HUES64 (cell line): Measurements from ENCODE around the gene NUP43. TPM values are rescaled to one million over a fixed set of nuclear protein-coding genes. Genes with fewer than 3 reads are reported as not detected.
A peak's percentile ranks its signal among the peaks of the same experiment; 100 is the strongest.

ENCODE experiments used
- H3K27ac ChIP-seq: 2 replicates; pipeline ENCODE4 v1.7.0; 2013; ENCODE audit warnings: low read depth, low read length, inconsistent platforms
- H3K27me3 ChIP-seq: 2 replicates; pipeline ENCODE4 v1.6.1; 2013; ENCODE audit warnings: mild to moderate bottlenecking, low read length; ENCODE audit not compliant: insufficient read depth
- H3K36me3 ChIP-seq: 2 replicates; pipeline ENCODE4 v1.6.1; 2013; ENCODE audit warnings: mild to moderate bottlenecking, low read length; ENCODE audit not compliant: insufficient read depth
- H3K4me1 ChIP-seq: 2 replicates; pipeline ENCODE4 v1.6.1; 2013; ENCODE audit warnings: mild to moderate bottlenecking, low read length, moderate library complexity; ENCODE audit not compliant: insufficient read depth
- H3K4me3 ChIP-seq: 2 replicates; pipeline ENCODE4 v1.5.1; 2013; ENCODE audit warnings: mild to moderate bottlenecking, low read length, moderate library complexity
- H3K9ac ChIP-seq: 2 replicates; pipeline ENCODE4 v1.6.1; 2013; ENCODE audit warnings: mild to moderate bottlenecking, low read depth, low read length
- H3K9me3 ChIP-seq: 2 replicates; pipeline ENCODE4 v1.6.1; 2013; ENCODE audit warnings: low read depth, low read length; ENCODE audit not compliant: insufficient read depth
- WGBS: fragments of 150-250, 120-280 bp; methylation state at CpG from one replicate; pipeline ENCODE4 v1.1.7; 2013; ENCODE audit warnings: missing lambda C conversion rate; 5-methylcytosine and 5-hydroxymethylcytosine counted together
- polyA plus RNA-seq, 2 experiments: library from polyadenylated mRNA; stranded (reverse); fragments of 50-300 nt; gene quantifications; one replicate each; pipeline ENCODE4 v1.2.3, GENCODE V29; 2013

The NUP43 gene, protein sequence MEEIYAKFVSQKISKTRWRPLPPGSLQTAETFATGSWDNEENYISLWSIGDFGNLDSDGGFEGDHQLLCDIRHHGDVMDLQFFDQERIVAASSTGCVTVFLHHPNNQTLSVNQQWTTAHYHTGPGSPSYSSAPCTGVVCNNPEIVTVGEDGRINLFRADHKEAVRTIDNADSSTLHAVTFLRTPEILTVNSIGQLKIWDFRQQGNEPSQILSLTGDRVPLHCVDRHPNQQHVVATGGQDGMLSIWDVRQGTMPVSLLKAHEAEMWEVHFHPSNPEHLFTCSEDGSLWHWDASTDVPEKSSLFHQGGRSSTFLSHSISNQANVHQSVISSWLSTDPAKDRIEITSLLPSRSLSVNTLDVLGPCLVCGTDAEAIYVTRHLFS
- 32.6 TPM for polyA plus RNA-seq (2013, experiment 1 of 2)
- 32.5 TPM for polyA plus RNA-seq (2013, experiment 2 of 2)

DNA sequence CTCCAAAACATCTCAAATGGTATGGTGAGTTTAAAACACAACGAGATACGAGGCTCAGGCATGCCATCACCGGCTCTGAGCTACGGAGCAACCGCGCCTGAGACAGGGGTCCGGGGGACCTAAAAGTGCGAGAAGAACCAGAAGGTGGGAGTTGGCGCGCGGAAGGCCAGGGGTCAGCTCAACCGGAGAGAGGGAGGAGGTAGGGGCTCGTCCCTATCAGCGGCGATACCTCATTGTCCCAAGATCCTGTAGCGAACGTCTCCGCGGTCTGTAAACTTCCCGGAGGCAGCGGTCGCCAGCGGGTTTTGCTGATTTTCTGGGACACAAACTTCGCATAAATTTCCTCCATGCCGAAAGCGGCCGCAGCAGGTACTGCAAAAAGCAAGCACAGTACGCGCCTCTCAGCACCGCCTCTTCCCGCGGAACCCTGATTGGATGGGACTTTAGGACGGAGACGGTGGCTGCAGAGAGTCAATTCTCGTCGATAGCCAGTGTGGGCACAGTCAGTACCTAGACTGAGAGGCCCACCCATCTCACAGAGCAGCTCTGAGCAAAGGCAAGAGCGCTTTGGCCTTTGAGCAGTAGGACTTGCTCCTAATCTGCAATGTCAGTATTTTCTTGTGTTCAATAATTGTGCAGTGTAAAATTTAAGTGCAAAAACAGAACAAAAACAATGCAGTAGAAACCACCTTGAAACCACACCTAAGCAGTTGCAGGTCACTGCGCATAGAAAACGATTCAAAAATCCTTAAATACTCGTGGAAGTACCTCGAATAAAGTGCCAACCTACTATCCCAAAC, at the start of gene NUP43:
Gene NUP43, minus strand, starts transcription at position 383 of the 800 bp plus-strand sequence. Its CDS starts 34 bp downstream, at position 349.
- H3K4me1 ChIP-seq = no peaks in the 10 kb centered on the region; the same call in 1 of the 2 replicates
- no peaks in the 10 kb centered on the region for H3K27me3 ChIP-seq
- no peaks in the 10 kb centered on the region for H3K9me3 ChIP-seq
- H3K36me3 ChIP-seq = peaks cover 24% of the 10 kb centered on the region
- WGBS = 6% methylated on average over 41 of the region's 41 CpGs
- peak within 1 kb of the TSS; percentile 93 for H3K9ac ChIP-seq
- H3K4me3 ChIP-seq = peak within 1 kb of the TSS; percentile 97
- peak within 1 kb of the TSS; percentile 80 for H3K27ac ChIP-seq

GRCh38 chr6:149783551-149783950, 37.2 kb upstream of the NUP43 start:
- 91% methylated on average over 3 of the region's 3 CpGs for WGBS
- H3K27me3 ChIP-seq = no peaks in the 10 kb centered on the region
- H3K9ac ChIP-seq = no peak overlapping the region
- H3K4me3 ChIP-seq = no peak overlapping the region
- no peak overlapping the region for H3K27ac ChIP-seq
- H3K9me3 ChIP-seq = peaks cover 3% of the 10 kb centered on the region; the same call in 1 of the 2 replicates
- H3K4me1 ChIP-seq = no peaks in the 10 kb centered on the region
- H3K36me3 ChIP-seq = peaks cover 46% of the 10 kb centered on the region

GRCh38 chr6:149782337-149782736, 36.0 kb upstream of the NUP43 start:
- peaks cover 3% of the 10 kb centered on the region; the same call in 1 of the 2 replicates for H3K9me3 ChIP-seq
- no peak overlapping the region for H3K9ac ChIP-seq
- no peak overlapping the region for H3K27ac ChIP-seq
- WGBS = 96% methylated on average over 2 of the region's 2 CpGs
- H3K36me3 ChIP-seq = peaks cover 51% of the 10 kb centered on the region
- H3K27me3 ChIP-seq = no peaks in the 10 kb centered on the region
- H3K4me1 ChIP-seq = no peaks in the 10 kb centered on the region
- H3K4me3 ChIP-seq = no peak overlapping the region

GRCh38 chr6:149781715-149782114, 35.4 kb upstream of the NUP43 start:
- H3K9me3 ChIP-seq = peaks cover 3% of the 10 kb centered on the region; the same call in 1 of the 2 replicates
- H3K36me3 ChIP-seq = peaks cover 57% of the 10 kb centered on the region
- H3K4me1 ChIP-seq = no peaks in the 10 kb centered on the region
- no peaks in the 10 kb centered on the region for H3K27me3 ChIP-seq
- no peak overlapping the region for H3K4me3 ChIP-seq
- no peak overlapping the region for H3K9ac ChIP-seq
- H3K27ac ChIP-seq = no peak overlapping the region

DNA sequence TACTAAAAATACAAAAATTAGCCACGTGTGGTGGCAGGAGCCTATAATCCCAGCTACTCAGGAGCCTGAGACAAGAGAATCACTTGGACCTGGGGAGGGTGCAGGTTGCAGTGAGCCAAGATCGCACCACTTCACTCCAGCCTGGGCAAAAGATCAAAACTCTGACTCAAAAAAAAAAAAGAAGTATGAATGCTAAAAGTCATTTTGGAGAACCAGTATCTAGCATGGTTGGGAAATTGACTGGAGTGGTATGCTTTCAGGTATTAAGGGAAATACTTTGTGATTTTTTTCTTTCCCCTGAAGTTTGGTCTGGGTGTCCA, 33.3 kb upstream of the NUP43 start:
- Histone ChIP-seq H3K36me3 (peaks cover 68% of the 10 kb centered on the region), H3K9me3 (peaks cover 3% of the 10 kb centered on the region; the same call in 1 of the 2 replicates), H3K9ac (no peak overlapping the region), H3K27ac (no peak overlapping the region), H3K4me1 (no peaks in the 10 kb centered on the region), H3K4me3 (no peak overlapping the region), H3K27me3 (no peaks in the 10 kb centered on the region)
- 85% methylated on average over 2 of the region's 2 CpGs for WGBS

DNA sequence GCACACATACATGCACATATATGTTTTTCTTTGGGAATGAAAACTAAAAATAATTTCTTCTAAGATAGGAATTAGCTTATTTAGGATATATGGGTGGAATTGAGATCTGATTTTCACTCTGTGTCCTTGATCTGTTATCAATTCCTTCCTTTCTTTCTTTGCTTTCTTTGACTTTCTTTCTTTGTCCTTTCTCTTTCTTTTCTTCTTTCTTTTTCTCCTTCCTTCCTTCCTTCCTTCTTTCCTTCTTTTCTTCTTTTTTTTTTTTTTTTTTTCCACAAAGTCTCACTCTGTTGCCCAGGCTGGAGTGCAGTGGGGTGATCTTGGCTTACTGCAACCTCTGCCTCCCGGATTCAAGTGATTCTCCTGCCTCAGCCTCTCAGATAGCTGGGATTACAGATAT, 31.3 kb upstream of the NUP43 start:
- Histone ChIP-seq H3K27ac (no peak overlapping the region), H3K36me3 (peaks cover 67% of the 10 kb centered on the region), H3K9me3 (no peaks in the 10 kb centered on the region), H3K27me3 (no peaks in the 10 kb centered on the region), H3K9ac (no peak overlapping the region), H3K4me3 (no peak overlapping the region), H3K4me1 (no peaks in the 10 kb centered on the region)
- WGBS = 90% methylated on average over 1 of the region's 1 CpG

DNA sequence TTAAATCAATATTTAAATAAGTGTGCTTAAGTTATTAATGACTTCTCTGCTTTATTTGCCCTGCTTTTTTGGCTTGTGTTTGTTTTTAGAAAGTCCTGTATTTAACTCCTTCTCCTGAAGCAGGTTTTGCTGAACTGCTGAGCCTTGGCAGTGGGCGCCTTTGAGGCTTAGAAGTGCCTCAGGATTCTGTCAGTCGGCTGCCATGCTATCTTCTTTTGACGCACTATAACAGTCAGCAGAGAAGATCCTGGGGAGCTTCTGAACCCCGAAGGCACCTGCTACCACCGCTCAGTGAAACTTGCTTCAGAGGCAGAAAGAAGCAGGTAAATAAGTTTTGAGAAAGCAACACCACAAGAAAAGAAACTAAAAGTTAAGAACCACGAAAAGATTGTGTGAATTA, 25.6 kb upstream of the NUP43 start:
- H3K27ac ChIP-seq = no peak overlapping the region
- H3K9ac ChIP-seq = no peak overlapping the region
- no peak overlapping the region for H3K4me3 ChIP-seq
- no peaks in the 10 kb centered on the region for H3K9me3 ChIP-seq
- H3K27me3 ChIP-seq = no peaks in the 10 kb centered on the region
- H3K4me1 ChIP-seq = no peaks in the 10 kb centered on the region
- peaks cover 50% of the 10 kb centered on the region for H3K36me3 ChIP-seq
- WGBS = 98% methylated on average over 6 of the region's 6 CpGs

DNA sequence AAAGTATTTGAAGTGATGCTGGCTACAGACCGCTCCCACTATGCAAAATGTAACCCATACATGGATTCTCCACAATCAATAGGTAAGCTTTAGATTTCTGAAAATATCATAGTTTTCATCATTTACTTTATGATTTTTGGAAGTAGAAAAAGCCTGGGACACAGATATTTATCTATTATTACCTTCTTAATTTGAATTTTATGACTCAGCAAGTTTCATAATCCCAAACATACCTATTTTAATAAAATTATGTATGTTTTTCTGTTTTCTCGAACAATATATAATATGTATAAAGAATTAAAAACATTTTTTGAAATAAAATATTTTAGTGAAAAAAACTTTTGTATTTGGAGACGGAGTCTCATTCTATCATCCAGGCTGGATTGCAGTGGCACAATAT, 24.9 kb upstream of the NUP43 start:
- no peak overlapping the region for H3K27ac ChIP-seq
- H3K36me3 ChIP-seq = peaks cover 53% of the 10 kb centered on the region
- H3K9ac ChIP-seq = no peak overlapping the region
- H3K27me3 ChIP-seq = no peaks in the 10 kb centered on the region
- peaks cover 2% of the 10 kb centered on the region; the same call in 1 of the 2 replicates for H3K9me3 ChIP-seq
- WGBS = 100% methylated on average over 1 of the region's 3 CpGs
- H3K4me1 ChIP-seq = no peaks in the 10 kb centered on the region
- H3K4me3 ChIP-seq = no peak overlapping the region

DNA sequence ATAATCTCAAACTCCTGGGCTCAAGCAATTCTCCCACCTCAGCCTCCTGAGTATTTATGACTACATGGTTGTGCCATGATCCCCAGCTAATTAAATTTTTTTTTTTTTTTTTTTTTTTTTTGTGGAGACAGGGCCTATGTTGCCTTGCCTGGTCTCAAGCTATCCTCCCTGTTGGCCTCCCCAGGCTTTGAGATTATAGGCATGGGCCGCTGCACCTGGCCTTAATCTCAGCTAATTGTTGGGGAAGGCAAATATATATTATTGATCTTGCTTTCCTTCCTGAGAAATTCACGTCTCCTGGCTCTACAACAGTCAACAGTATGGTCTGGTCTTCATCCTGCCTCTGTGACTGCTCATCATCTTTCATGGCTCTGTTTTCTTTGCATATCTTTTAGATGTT, 23.3 kb upstream of the NUP43 start:
- peaks cover 52% of the 10 kb centered on the region for H3K36me3 ChIP-seq
- H3K9me3 ChIP-seq = peaks cover 5% of the 10 kb centered on the region; the same call in 1 of the 2 replicates
- WGBS = 96% methylated on average over 2 of the region's 2 CpGs
- H3K4me1 ChIP-seq = no peaks in the 10 kb centered on the region
- H3K9ac ChIP-seq = no peak overlapping the region
- no peaks in the 10 kb centered on the region for H3K27me3 ChIP-seq
- H3K4me3 ChIP-seq = no peak overlapping the region
- no peak overlapping the region for H3K27ac ChIP-seq

DNA sequence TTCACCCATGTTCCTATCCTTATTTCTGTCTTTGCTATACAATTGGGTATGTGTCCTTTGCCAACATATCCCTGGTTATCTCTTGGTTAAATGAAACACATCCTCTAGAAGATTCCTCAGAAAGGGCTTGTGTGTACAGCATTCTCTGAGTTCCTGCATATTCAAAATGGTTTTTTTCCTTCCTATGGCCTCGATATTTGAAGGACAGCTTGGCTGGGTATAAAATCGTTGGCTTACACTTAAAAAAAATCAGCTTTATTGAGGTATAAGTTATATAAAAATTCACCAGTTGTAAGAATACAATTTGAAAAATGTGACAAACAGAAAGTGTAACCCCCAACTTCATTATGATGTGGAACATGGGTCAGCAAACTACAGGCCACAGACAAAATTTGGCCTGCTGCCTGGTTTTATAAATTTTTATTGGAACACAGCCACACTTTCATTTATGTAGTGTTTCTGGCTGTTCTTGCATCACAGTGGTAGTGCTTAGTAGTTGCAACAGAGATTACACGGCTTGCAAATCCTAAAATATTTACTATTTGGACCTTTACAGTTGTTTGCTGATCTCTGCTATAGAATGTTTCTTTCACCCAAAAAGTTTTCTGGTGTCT, 19.9 kb upstream of the NUP43 start:
- H3K27ac ChIP-seq = no peak overlapping the region
- peaks cover 5% of the 10 kb centered on the region; the same call in 1 of the 2 replicates for H3K9me3 ChIP-seq
- no peaks in the 10 kb centered on the region for H3K27me3 ChIP-seq
- H3K36me3 ChIP-seq = peaks cover 25% of the 10 kb centered on the region
- WGBS = 95% methylated on average over 2 of the region's 3 CpGs
- no peak overlapping the region for H3K4me3 ChIP-seq
- H3K9ac ChIP-seq = no peak overlapping the region
- no peaks in the 10 kb centered on the region for H3K4me1 ChIP-seq

DNA sequence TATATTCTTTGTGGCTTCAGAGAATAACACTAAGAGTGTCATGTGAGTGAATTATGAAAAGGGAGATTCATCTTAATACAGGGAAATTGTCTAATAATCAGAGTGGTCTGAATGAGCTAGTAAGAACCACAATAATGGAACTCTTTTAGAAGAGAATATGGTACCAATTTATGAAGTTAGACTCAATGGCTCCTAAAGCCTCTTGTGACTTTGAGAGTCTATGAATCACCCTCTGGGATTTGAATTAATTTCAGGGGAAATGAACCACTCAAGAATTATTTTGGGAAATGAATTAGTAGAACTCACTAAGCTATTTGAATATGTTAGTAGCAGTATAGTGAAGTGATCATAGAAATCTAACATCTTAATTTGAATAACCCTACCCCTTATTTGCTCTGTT, 17.5 kb upstream of the NUP43 start:
- H3K9ac ChIP-seq = no peak overlapping the region
- no peaks in the 10 kb centered on the region for H3K4me1 ChIP-seq
- peaks cover 5% of the 10 kb centered on the region; the same call in 1 of the 2 replicates for H3K9me3 ChIP-seq
- no peak overlapping the region for H3K27ac ChIP-seq
- no peaks in the 10 kb centered on the region for H3K27me3 ChIP-seq
- H3K36me3 ChIP-seq = peaks cover 28% of the 10 kb centered on the region
- H3K4me3 ChIP-seq = no peak overlapping the region
